Kidney glomerular epithelial cell (primary cell): ENCODE data around the gene ODF2.

Experiments
- DNase-seq: peaks from one replicate; lab custom pipeline; 2025; lab: John Stamatoyannopoulos, UW

The ODF2 gene

GRCh38 chr9:128528445-128529160 lies 72.8 kb downstream of the ODF2 start:
- DNase-seq: no peak

DNA sequence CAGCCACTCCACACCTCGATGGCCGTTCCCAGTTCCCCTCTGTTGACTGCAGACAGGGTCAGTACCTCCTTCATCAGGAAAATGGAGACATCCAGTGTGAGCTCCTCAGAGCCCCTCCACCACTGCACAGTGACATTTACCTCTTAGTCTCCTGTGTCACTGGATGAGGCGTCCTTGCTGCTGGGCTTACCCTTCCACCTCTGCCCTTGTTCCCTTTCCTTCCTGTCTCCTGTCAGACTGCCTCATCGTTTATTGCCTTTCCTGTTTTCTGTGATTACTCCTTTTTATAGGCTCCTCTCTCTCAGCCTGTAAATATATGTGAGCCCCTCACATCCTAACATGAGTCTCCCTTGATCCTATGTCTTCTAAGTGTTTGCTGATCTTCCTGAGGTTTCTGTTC lies 73.4 kb downstream of the ODF2 start:
- no peak for DNase-seq

- DNase-seq: no peak
These were observed 76.8 kb downstream of the ODF2 start for GRCh38 chr9:128532581-128532980.

- no peak for DNase-seq
These were observed 85.0 kb downstream of the ODF2 start for GRCh38 chr9:128540634-128541360.

- no peak for DNase-seq
These were observed 90.7 kb downstream of the ODF2 start for GRCh38 chr9:128546504-128546903.

GRCh38 chr9:128548876-128549275 lies 93.1 kb downstream of the ODF2 start:
- no peak for DNase-seq

GRCh38 chr9:128550226-128550625 lies 94.4 kb downstream of the ODF2 start:
- DNase-seq: no peak
